Stimulated activated CD4-positive, alpha-beta T cell treated with anti-CD3 and anti-CD28 coated beads, TNF-alpha, amount 100 ng/mL, for 24 hours (primary cell): Measurements from ENCODE around the gene KRT17.
"Not testable (repeated sequence)": the region's sequence is repeated elsewhere in the genome, so short reads cannot be mapped to it uniquely, and the experiment has no call there.

Experiments used
- DNase-seq, 3 experiments: peaks; one replicate each; pipeline ENCODE4 v3.0.0-alpha.2; 2020; ENCODE audit warnings: low read depth in 3 of 3

Gene KRT17

GRCh38 chr17:41653892-41654677 lies 29.7 kb upstream of the KRT17 start:
- DNase-seq, result no peak

GRCh38 chr17:41653421-41653820 lies 29.0 kb upstream of the KRT17 start:
- no peak for DNase-seq

GRCh38 chr17:41652461-41652970 lies 28.1 kb upstream of the KRT17 start:
- DNase-seq, result no peak

GRCh38 chr17:41651625-41652460 lies 27.5 kb upstream of the KRT17 start:
- no peak for DNase-seq

- no peak for DNase-seq
Measured at GRCh38 chr17:41650794-41651624, 26.6 kb upstream of the KRT17 start.

- no peak for DNase-seq
Measured at GRCh38 chr17:41649923-41650519, 25.6 kb upstream of the KRT17 start.

GRCh38 chr17:41648411-41649195 lies 24.2 kb upstream of the KRT17 start:
- peak; percentile 64 to 82 (median 72) for DNase-seq

- DNase-seq, result peak; percentile 81 to 91 (median 84)
Measured at GRCh38 chr17:41647940-41648410, 23.6 kb upstream of the KRT17 start.

GRCh38 chr17:41647038-41647813 lies 22.9 kb upstream of the KRT17 start:
- DNase-seq, result no peak

GRCh38 chr17:41642252-41643156 lies 18.1 kb upstream of the KRT17 start:
- DNase-seq, result no peak

- DNase-seq, result not testable (repeated sequence)
Measured at GRCh38 chr17:41640596-41640995, 16.2 kb upstream of the KRT17 start.

GRCh38 chr17:41639492-41640473 lies 15.4 kb upstream of the KRT17 start:
- DNase-seq, result no peak

- DNase-seq, result no peak
Measured at GRCh38 chr17:41638941-41639340, 14.6 kb upstream of the KRT17 start.

- DNase-seq, result no peak
Measured at GRCh38 chr17:41638194-41638593, 13.8 kb upstream of the KRT17 start.

GRCh38 chr17:41636652-41637051 lies 12.3 kb upstream of the KRT17 start:
- DNase-seq, result no peak

GRCh38 chr17:41635121-41636097 lies 11.0 kb upstream of the KRT17 start:
- no peak for DNase-seq
